Body of pancreas (tissue), 4 donors: ENCODE results near the gene ST6GALNAC3.

Experiments
- POLR2A ChIP-seq, 3 donors: fragments of 450-650 bp; IDR thresholded peaks; one replicate each; pipeline ENCODE4 v1.6.1; 2016; ENCODE audit warnings: antibody characterized with exemption in 3 of 3, mild to moderate bottlenecking in 2 of 3
- TF ChIP-seq, protein P1 (sequence below), 7 experiments: fragments of 450-650 bp in 4 of 7; fragments of 200-600 bp in 3 of 7; sonication (generic) in 3 of 7; IDR thresholded peaks; one replicate each; pipeline ENCODE4 v1.5.1; 2016 to 2019; ENCODE audit warnings: antibody characterized with exemption in 7 of 7

DNA sequence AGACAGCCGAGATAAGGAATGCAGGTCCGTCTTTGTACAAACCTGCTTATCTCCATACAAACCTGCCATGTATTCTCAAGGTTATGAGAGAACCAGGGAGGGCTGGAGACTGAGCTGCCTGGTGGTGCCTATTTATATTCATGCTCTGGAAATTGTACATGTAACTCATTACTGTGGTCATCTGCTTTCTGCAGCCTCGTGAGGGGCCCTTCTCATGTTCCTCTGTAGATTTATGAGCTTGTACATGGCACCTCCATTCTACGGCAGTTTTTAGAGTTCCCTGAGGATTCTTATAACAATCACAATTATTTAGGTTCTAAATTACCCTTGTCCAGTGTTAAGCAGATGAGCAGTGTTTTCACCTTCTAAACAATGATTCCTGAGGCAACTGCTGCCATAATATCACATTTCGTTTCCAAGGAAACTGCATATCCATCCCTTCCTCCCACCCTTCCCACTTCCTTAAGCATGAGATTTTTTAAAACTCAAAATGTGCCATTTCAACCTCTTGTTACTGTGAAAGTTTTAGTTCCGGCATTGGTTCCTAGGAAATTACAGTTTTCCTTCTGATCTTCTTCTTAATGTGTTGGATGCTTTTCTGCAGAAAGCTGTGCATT lies 112.1 kb downstream of the ST6GALNAC3 start:
- TF ChIP-seq, protein P1, sequence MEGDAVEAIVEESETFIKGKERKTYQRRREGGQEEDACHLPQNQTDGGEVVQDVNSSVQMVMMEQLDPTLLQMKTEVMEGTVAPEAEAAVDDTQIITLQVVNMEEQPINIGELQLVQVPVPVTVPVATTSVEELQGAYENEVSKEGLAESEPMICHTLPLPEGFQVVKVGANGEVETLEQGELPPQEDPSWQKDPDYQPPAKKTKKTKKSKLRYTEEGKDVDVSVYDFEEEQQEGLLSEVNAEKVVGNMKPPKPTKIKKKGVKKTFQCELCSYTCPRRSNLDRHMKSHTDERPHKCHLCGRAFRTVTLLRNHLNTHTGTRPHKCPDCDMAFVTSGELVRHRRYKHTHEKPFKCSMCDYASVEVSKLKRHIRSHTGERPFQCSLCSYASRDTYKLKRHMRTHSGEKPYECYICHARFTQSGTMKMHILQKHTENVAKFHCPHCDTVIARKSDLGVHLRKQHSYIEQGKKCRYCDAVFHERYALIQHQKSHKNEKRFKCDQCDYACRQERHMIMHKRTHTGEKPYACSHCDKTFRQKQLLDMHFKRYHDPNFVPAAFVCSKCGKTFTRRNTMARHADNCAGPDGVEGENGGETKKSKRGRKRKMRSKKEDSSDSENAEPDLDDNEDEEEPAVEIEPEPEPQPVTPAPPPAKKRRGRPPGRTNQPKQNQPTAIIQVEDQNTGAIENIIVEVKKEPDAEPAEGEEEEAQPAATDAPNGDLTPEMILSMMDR (IDR thresholded peaks at IDR 0.05), result no peak
- no peak for TF ChIP-seq POLR2A (IDR thresholded peaks at IDR 0.05)
